Left forelimb (tissue), 1 donor: Measurements from ENCODE around the gene RBMS1.
"Not testable (repeated sequence)": the region's sequence is repeated elsewhere in the genome, so short reads cannot be mapped to it uniquely, and the experiment has no call there.

Source experiments
- DNase-seq: peaks from one replicate; pipeline ENCODE4 v3.0.0-alpha.2; 2018; ENCODE audit warnings: low spot score

The RBMS1 gene

GRCh38 chr2:160380000-160380570, 113.5 kb downstream of the RBMS1 start:
- DNase-seq, result no peak

- no peak for DNase-seq
Measured at GRCh38 chr2:160379399-160379798, 114.2 kb downstream of the RBMS1 start.

GRCh38 chr2:160377204-160377995, 116.2 kb downstream of the RBMS1 start:
- DNase-seq, result no peak

- DNase-seq, result no peak
Measured at GRCh38 chr2:160376576-160376975, 117.0 kb downstream of the RBMS1 start.

DNA sequence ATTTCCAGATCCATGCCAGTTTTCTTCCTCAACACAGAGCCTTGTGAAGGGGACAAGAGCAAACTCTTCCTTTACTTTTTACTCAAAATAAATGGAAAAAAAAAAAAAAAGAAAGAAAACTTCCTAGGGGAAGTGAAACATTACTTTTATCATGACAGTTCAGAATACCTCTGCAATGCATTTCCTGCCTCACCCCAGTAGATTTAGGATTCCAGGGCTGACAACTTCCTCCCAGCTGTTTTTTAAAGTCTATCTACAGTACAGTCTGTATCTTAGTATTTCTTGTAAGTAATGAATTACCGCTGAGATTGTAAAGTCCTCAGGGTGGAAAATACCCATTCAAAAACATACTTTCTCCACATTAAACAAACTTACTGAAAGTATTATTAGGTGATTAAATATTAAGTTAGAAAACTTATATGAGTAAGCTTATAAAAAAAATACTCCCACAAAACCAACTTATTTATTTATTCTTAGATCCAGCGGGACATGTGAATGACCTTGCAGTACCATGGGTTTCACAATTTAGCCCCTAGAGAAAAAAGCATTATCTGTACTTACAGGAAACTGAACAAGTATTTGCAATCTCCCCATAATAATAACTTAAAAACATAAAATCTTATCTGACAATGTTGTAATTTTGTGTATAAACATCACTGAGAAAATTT, 117.7 kb downstream of the RBMS1 start:
- no peak for DNase-seq

DNA sequence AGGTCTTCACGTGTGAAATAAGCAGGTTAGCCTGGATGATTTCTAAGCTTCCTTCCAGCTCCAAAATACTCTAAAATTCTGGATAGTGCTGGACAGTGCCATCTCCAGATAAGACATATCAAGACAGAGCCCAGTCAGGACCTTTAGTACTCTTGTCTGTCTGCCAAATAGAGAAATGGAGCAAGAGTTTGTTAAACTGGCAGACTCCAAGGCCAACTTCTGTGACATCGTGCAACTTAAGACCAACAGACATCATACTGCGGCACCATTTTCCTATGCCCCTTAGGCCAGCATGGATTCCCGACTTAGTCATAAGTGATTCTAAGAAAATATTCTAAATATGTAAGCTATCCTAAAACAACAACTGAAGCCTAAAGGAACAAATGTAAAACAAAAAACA, 118.6 kb downstream of the RBMS1 start:
- DNase-seq, result no peak

DNA sequence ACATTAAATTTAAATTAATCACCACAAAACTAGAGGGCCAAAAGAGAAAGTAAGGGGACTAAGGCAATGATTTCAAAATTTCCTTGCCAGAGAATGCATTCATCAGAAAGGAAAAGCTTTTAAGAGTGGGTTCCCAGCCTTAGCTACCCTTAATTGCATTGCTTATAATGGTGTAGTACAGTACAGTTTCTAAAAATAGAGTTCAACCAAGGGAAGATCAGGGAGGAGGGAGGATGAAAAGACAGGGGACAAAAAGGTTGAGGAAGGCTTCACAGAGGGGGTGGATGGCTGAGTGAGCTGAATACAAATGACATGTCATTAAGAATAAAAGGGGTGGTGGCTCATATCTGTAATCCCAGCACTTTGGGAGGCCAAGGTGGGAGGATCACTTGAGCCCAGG, 119.9 kb downstream of the RBMS1 start:
- DNase-seq, result no peak

DNA sequence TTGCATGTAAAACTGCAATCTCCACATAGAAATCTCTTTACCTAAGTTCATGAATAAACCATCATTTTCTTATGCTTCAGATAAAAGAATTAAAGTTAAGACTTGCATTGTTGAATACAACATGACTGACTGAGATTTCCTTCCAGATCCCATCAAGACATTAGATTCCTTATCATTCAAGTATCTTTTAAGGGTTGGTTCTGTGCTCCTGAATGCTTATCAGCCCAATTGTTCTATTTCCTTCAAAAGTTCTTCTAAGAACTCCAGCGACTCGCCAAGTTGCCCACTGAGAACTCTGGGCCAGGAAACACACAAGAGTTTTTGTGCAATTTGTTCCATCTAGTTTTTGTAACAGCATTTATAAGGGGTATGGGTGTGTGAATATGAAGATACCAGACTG, 120.3 kb downstream of the RBMS1 start:
- DNase-seq, result no peak

GRCh38 chr2:160372585-160372984, 121.0 kb downstream of the RBMS1 start:
- no peak for DNase-seq

DNA sequence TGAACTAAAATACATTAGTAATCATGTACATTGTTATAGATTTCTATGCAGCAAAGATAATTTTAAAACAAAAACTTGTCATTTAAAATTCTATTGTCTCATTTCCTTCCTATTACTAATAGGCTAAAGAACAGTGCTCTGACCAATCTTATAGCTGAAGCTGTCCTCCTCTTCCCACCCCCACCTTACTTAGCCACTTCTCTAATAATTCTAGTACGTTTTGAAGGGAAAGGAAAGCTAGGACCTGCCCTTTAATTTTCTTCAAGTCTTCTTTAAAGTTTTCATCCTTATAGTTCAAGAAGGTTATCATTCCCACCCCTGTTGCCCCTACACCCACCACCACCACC, 121.6 kb downstream of the RBMS1 start:
- no peak for DNase-seq

DNA sequence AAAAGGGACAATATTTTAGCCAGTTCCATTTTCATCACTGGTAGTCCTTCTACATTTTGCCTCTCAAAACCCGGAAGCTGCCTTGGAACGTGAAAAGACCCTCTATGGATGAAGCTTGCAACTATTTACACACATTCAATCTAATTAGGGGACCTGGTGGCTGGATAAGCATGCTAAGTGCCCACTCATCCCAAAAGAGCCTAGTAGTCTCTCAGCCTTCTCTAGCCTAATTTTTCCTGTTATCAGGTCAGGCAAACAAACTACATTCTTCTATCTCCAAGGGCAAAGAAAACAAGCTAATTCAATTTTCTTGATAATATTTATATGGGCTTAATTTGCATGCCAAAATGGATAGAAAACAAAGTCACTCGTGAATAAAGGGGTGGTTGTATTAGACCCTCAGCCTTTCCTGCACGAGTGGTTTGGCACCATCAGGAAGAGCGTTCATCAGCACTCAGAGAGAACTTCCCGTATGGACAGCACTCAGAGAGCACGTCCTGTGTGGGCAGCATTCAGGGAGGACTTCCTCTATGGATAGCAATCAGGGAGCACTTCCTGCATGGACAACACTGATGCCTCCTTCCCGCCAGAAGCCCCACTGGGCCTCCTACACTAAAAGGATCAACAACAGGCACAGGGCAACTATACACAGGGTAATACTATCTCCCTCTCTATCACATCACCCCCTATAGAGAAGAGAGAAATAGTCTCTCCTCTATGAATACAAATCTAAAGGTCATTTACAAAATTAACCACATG, 122.2 kb downstream of the RBMS1 start:
- no peak for DNase-seq

- no peak for DNase-seq
Measured at GRCh38 chr2:160368988-160369930, 124.3 kb downstream of the RBMS1 start.

- no peak for DNase-seq
Measured at GRCh38 chr2:160367887-160368286, 125.7 kb downstream of the RBMS1 start.

DNA sequence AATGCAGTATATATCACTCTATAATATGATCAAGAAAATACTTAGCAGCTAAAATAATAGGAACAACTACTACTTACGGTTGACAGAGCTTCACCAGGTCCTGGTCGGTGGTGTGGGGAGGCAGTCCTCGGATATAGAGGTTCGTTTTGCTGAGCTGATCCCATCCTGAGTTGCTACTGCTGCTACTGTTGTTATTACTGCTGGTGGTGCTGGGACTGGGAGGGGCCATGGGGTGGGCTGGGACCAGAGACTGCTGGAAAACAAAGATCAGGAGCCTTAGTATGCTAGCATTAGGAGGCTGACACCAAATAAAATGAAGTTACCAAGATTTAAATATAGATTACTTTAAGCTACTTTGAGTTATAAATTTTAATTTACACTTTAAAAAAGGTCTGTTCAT, 126.5 kb downstream of the RBMS1 start:
- DNase-seq, result not testable (repeated sequence)

DNA sequence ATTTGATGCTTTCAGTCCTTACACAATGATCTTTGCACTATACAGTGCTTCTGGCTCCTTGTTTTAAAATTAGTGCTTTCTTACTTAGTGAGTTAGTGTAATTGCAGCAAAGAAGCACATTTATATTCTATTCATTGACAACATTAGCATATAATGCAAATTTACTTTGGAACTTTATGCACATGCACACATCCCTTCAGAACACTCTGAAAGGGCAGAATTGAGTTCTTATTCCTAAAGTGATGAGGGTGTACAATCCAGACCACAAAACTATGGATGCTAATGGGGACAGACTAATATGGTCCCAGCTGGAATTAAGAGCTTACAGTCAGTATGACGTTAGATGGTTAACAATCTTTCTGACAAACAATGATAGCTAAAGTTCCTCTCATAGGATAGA, 127.1 kb downstream of the RBMS1 start:
- no peak for DNase-seq

- no peak for DNase-seq
Measured at GRCh38 chr2:160365716-160366367, 127.8 kb downstream of the RBMS1 start.

- DNase-seq, result no peak
Measured at GRCh38 chr2:160364364-160364763, 129.2 kb downstream of the RBMS1 start.

GRCh38 chr2:160363961-160364360, 129.6 kb downstream of the RBMS1 start:
- no peak for DNase-seq

GRCh38 chr2:160363055-160363454, 130.6 kb downstream of the RBMS1 start:
- no peak for DNase-seq

DNA sequence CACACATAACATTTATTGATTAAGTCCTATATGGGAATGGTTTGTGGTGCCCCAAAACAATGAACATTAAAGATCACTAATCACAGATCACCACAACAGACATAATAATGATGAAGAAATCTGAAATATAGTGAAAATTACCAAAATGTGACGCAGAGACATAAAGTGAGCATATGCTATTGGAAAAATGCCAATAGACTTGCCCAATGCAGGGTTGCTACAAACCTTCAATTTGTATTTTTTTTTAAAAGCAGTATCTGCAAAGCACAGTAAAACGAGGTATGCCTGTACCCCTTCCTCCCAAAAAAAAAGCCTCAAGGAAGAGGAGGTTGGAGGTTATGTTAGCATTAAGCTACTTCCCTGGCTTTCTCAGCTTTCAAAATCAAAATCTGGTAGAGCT, 131.1 kb downstream of the RBMS1 start:
- DNase-seq, result no peak

DNA sequence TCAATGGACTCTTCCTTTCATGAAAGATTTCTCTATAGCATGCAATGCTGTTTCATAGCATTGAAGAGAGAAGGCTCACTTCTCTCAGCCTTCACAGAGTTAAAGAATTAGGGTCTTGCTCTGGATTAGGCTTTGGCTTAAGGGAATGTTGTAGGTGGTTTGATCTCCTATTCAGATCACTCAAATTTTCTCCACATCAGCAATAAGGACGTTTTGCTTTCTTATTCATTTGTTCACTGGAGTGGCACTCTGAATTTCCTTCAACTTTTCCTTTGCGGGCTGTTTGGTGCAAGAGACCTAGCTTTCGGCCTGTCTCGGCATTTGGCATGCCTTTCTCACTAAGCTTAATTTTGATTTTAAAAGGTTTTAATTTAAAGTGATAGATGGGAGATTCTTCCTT, 131.6 kb downstream of the RBMS1 start:
- DNase-seq, result no peak
